HEK293 (cell line): Measurements from ENCODE around the gene ADAT2.

Experiments used
- CTCF ChIA-PET: fragments of 350-600 bp; formaldehyde crosslinking; extraction: SDS; loops from one replicate; lab custom pipeline; 2021; ENCODE audit warnings: antibody characterized with exemption; lab: Yijun Ruan, JAX
- POLR2A ChIA-PET: fragments of 300-600 bp; formaldehyde crosslinking; extraction: SDS; loops from one replicate; lab custom pipeline; 2020; ENCODE audit warnings: antibody characterized with exemption, inconsistent platforms; lab: Yijun Ruan, JAX
- H3K27ac ChIP-seq: fragments of 200-500 bp; sonication (Bioruptor generic); 2 replicates; pipeline ENCODE4 v1.5.1; 2014; ENCODE audit warnings: low read depth, low read length, control low read depth, inconsistent platforms; ENCODE audit errors: extremely low read depth
- H3K36me3 ChIP-seq, 2 experiments: fragments of 200-500 bp in 1 of 2; sonication (Bioruptor generic) in 1 of 2; 1 replicate in 1 of 2; 2 replicates in 1 of 2; pipeline ENCODE4 v1.5.1; 2014 to 2017; ENCODE audit warnings: inconsistent platforms in 2 of 2, low read length in 2 of 2; ENCODE audit not compliant: control insufficient read depth in 2 of 2, insufficient read depth in 1 of 2
- H3K4me1 ChIP-seq: fragments of 200-500 bp; sonication (Bioruptor generic); 2 replicates; pipeline ENCODE4 v1.5.1; 2014; ENCODE audit warnings: mild to moderate bottlenecking, low read length, inconsistent platforms; ENCODE audit not compliant: control insufficient read depth, insufficient read depth
- H3K4me3 ChIP-seq: 2 replicates; pipeline ENCODE4 v1.5.1; 2011; ENCODE audit warnings: low read depth, mild to moderate bottlenecking, control low read depth, low read length, moderate library complexity
- H3K9me3 ChIP-seq: fragments of 200-500 bp; sonication (Bioruptor generic); 2 replicates; pipeline ENCODE4 v1.5.1; 2014; ENCODE audit warnings: low read depth, low read length, inconsistent platforms; ENCODE audit not compliant: control insufficient read depth, insufficient read depth
- ATF2 ChIP-seq: fragments of 450-650 bp; formaldehyde crosslinking; IDR thresholded peaks from 2 replicates; pipeline ENCODE4 v1.5.1; 2016; ENCODE audit warnings: missing biosample characterization, missing genetic modification characterization, low read depth
- GLI2 ChIP-seq: fragments of 450-650 bp; formaldehyde crosslinking; IDR thresholded peaks from 2 replicates; pipeline ENCODE4; 2017; ENCODE audit warnings: missing biosample characterization, missing genetic modification characterization, low read depth, borderline replicate concordance
- KLF1 ChIP-seq: fragments of 450-650 bp; formaldehyde crosslinking; IDR thresholded peaks from 2 replicates; pipeline ENCODE4 v1.5.1; 2016; ENCODE audit warnings: missing biosample characterization, missing genetic modification characterization
- MEIS1 ChIP-seq: sonication (generic); formaldehyde crosslinking; IDR thresholded peaks from 2 replicates; pipeline ENCODE4 v1.8.1; 2022; ENCODE audit warnings: missing genetic modification reagents, mild to moderate bottlenecking, borderline replicate concordance
- MYNN ChIP-seq: fragments of 450-650 bp; formaldehyde crosslinking; IDR thresholded peaks from 2 replicates; pipeline ENCODE4 v1.5.1; 2016; ENCODE audit warnings: missing biosample characterization, missing genetic modification characterization, borderline replicate concordance
- PATZ1 ChIP-seq: fragments of 450-650 bp; formaldehyde crosslinking; IDR thresholded peaks from 2 replicates; pipeline ENCODE4 v1.5.1; 2016; ENCODE audit warnings: missing biosample characterization, missing genetic modification characterization
- PBX3 ChIP-seq: sonication (generic); formaldehyde crosslinking; IDR thresholded peaks from 2 replicates; pipeline ENCODE4 v1.8.1; 2022; ENCODE audit warnings: mild to moderate bottlenecking, moderate library complexity, missing genetic modification reagents
- ZBTB1 ChIP-seq: fragments of 450-650 bp; formaldehyde crosslinking; IDR thresholded peaks from 2 replicates; pipeline ENCODE4 v1.5.1; 2016; ENCODE audit warnings: missing biosample characterization, missing genetic modification characterization
- ZBTB26 ChIP-seq: fragments of 450-650 bp; formaldehyde crosslinking; optimal IDR thresholded peaks from 2 replicates; pipeline ENCODE3; 2016; ENCODE audit warnings: missing biosample characterization, mild to moderate bottlenecking, missing genetic modification characterization
- ZFP41 ChIP-seq: fragments of 450-650 bp; formaldehyde crosslinking; IDR thresholded peaks from 2 replicates; pipeline ENCODE4 v1.5.1; 2016; ENCODE audit warnings: missing biosample characterization, missing genetic modification characterization, borderline replicate concordance
- ZIC2 ChIP-seq: fragments of 450-650 bp; formaldehyde crosslinking; IDR thresholded peaks from 2 replicates; pipeline ENCODE4 v1.5.1; 2016; ENCODE audit warnings: missing biosample characterization, missing genetic modification characterization
- ZNF10 ChIP-seq: fragments of 450-650 bp; formaldehyde crosslinking; IDR thresholded peaks from 2 replicates; pipeline ENCODE4 v1.5.1; 2017; ENCODE audit warnings: missing biosample characterization, missing genetic modification characterization
- ZNF16 ChIP-seq: fragments of 450-650 bp; formaldehyde crosslinking; IDR thresholded peaks from 2 replicates; pipeline ENCODE4 v1.5.1; 2016; ENCODE audit warnings: low read depth, missing biosample characterization, missing genetic modification characterization
- ZNF19 ChIP-seq: fragments of 450-650 bp; formaldehyde crosslinking; IDR thresholded peaks from 2 replicates; pipeline ENCODE4; 2016; ENCODE audit warnings: missing biosample characterization, missing genetic modification characterization, low read depth
- ZNF341 ChIP-seq: fragments of 450-650 bp; formaldehyde crosslinking; IDR thresholded peaks from 2 replicates; pipeline ENCODE4; 2016; ENCODE audit warnings: low read depth, missing biosample characterization, missing genetic modification characterization
- ZNF350 ChIP-seq: fragments of 450-650 bp; formaldehyde crosslinking; IDR thresholded peaks from 2 replicates; pipeline ENCODE4 v1.5.0; 2017; ENCODE audit warnings: missing biosample characterization, mild to moderate bottlenecking, missing genetic modification characterization
- ZNF426 ChIP-seq: fragments of 450-650 bp; formaldehyde crosslinking; IDR thresholded peaks from 2 replicates; pipeline ENCODE4 v1.5.1; 2017; ENCODE audit warnings: missing biosample characterization, missing genetic modification characterization, mild to moderate bottlenecking, inconsistent platforms, moderate library complexity
- ZNF513 ChIP-seq: fragments of 450-650 bp; IDR thresholded peaks from 2 replicates; pipeline ENCODE4 v1.5.1; 2018; ENCODE audit warnings: missing biosample characterization, missing genetic modification characterization
- ZNF514 ChIP-seq: fragments of 450-650 bp; formaldehyde crosslinking; IDR thresholded peaks from 2 replicates; pipeline ENCODE4 v1.5.1; 2016; ENCODE audit warnings: missing biosample characterization, missing genetic modification characterization
- ZNF654 ChIP-seq: fragments of 450-650 bp; formaldehyde crosslinking; IDR thresholded peaks from 2 replicates; pipeline ENCODE4 v1.5.1; 2016; ENCODE audit warnings: low read depth, missing biosample characterization, missing genetic modification characterization
- ZNF76 ChIP-seq: fragments of 450-650 bp; formaldehyde crosslinking; IDR thresholded peaks from 2 replicates; pipeline ENCODE4; 2016; ENCODE audit warnings: low read depth, missing biosample characterization, missing genetic modification characterization, borderline replicate concordance
- ZNF830 ChIP-seq: fragments of 450-650 bp; IDR thresholded peaks from 2 replicates; pipeline ENCODE4 v1.5.0; 2018; ENCODE audit warnings: missing biosample characterization, missing genetic modification characterization, low read depth, mild to moderate bottlenecking, moderate library complexity
- ZSCAN5A ChIP-seq: fragments of 450-650 bp; formaldehyde crosslinking; IDR thresholded peaks from 2 replicates; pipeline ENCODE4 v1.5.1; 2016; ENCODE audit warnings: missing biosample characterization, missing genetic modification characterization

The ADAT2 gene

GRCh38 chr6:143395699-143396098 is 54.8 kb downstream of the ADAT2 start:
- POLR2A ChIA-PET = no interaction called here
- CTCF ChIA-PET = interaction anchor here (0.9 to 2.0 kb wide), 3 partner anchors 30 to 703 kb away, joined by 3 to 9 read pairs (median 6); no protein-coding TSS in a partner anchor
- Histone ChIP-seq H3K4me1 (peaks cover 10% of the 10 kb centered on the region), H3K36me3 (no peaks in the 10 kb centered on the region), H3K27ac (no peak overlapping the region), H3K4me3 (no peak overlapping the region), H3K9me3 (no peaks in the 10 kb centered on the region)
- TF ChIP-seq ATF2 (tag by site-specific recombination) (peak; percentile 61), ZNF654 (tag by site-specific recombination) (no peak), ZNF830 (tag by site-specific recombination) (no peak)

GRCh38 chr6:143394389-143394788 is 56.1 kb downstream of the ADAT2 start:
- H3K4me1 ChIP-seq = peaks cover 3% of the 10 kb centered on the region
- ChIA-PET CTCF (interaction anchor here (0.7 kb wide), 1 partner anchor 592 kb away, joined by 3 read pairs; no protein-coding TSS in a partner anchor), POLR2A (no interaction called here)
- no peaks in the 10 kb centered on the region for H3K9me3 ChIP-seq
- TF ChIP-seq ZNF76 (tag by site-specific recombination) (no peak), ZNF341 (tag by site-specific recombination) (no peak), ZNF514 (tag by site-specific recombination) (no peak), ZSCAN5A (tag by site-specific recombination) (no peak), ZNF10 (tag by site-specific recombination) (no peak), KLF1 (tag by site-specific recombination) (no peak), GLI2 (no peak), ZBTB1 (tag by site-specific recombination) (no peak), MEIS1 (CRISPR knock-in tag) (no peak), ZIC2 (no peak), ZFP41 (no peak), ZBTB26 (tag by site-specific recombination) (no peak), ZNF426 (tag by site-specific recombination) (no peak), ZNF513 (no peak)
- H3K36me3 ChIP-seq = no peaks in the 10 kb centered on the region
- no peak overlapping the region for H3K4me3 ChIP-seq
- no peak overlapping the region for H3K27ac ChIP-seq

GRCh38 chr6:143390278-143390677 is 60.2 kb downstream of the ADAT2 start:
- Histone ChIP-seq H3K9me3 (no peaks in the 10 kb centered on the region), H3K4me1 (no peaks in the 10 kb centered on the region), H3K4me3 (no peak overlapping the region), H3K36me3 (no peaks in the 10 kb centered on the region), H3K27ac (no peak overlapping the region)
- ChIA-PET POLR2A (no interaction called here), CTCF (interaction anchor here (0.6 kb wide), 1 partner anchor 109 kb away, joined by 3 read pairs; no protein-coding TSS in a partner anchor)
- TF ChIP-seq ZNF514 (tag by site-specific recombination) (no peak), ZNF350 (tag by site-specific recombination) (no peak), ZNF19 (no peak), ZNF16 (tag by site-specific recombination) (no peak), MYNN (no peak), PATZ1 (tag by site-specific recombination) (no peak), PBX3 (CRISPR knock-in tag) (no peak)
